Activated CD8-positive, alpha-beta memory T cell treated with anti-CD3 and anti-CD28 coated beads for 36 hours (primary cell): ENCODE results near the gene ACAD9. TPM values are rescaled to one million over a fixed set of nuclear protein-coding genes. Genes with fewer than 3 reads are reported as not detected.

Experiments
- CTCF ChIA-PET: fragments of 350-600 bp; sonication (Branson Sonifier 250); formaldehyde crosslinking; loops from one replicate; lab custom pipeline; 2021; ENCODE audit warnings: antibody characterized with exemption; lab: Charles Lee
- POLR2A ChIA-PET: fragments of 350-600 bp; sonication (Branson Sonifier 250); formaldehyde crosslinking; loops from one replicate; lab custom pipeline; 2021; ENCODE audit warnings: antibody characterized with exemption; lab: Charles Lee
- total RNA-seq, 2 experiments: library from RNA; stranded (reverse); gene quantifications; one replicate each; pipeline ENCODE4 v1.2.3, GENCODE V29; 2021

ACAD9 gene
- total RNA-seq, 2 experiments from 2014 or later: 47.4 to 56.1 TPM

- CTCF ChIA-PET: interaction anchor here (1.0 to 2.1 kb wide), 3 partner anchors 9 to 85 kb away, joined by 3 to 9 read pairs (median 3); no protein-coding TSS in a partner anchor
- POLR2A ChIA-PET: interaction anchor here (1.5 to 2.2 kb wide), 2 partner anchors 230 to 436 kb away, joined by 5 to 6 read pairs; partner anchors contain the start of gene RPN1
Measured at GRCh38 chr3:128879991-128880390, 571 bp downstream of the ACAD9 start.

GRCh38 chr3:128880455-128880854, 1.0 kb downstream of the ACAD9 start:
- ChIA-PET POLR2A (interaction anchor here (0.7 to 2.2 kb wide), 2 partner anchors 248 to 436 kb away, joined by 3 to 6 read pairs; a partner anchor contains a TSS), CTCF (interaction anchor here (1.0 kb wide), 1 partner anchor 71 kb away, joined by 3 read pairs; no protein-coding TSS in a partner anchor)

- POLR2A ChIA-PET: no interaction called here
Measured at GRCh38 chr3:128881576-128881975, 2.2 kb downstream of the ACAD9 start.

GRCh38 chr3:128882719-128883118, 3.3 kb downstream of the ACAD9 start:
- ChIA-PET POLR2A (no interaction called here), CTCF (no interaction called here)

More at GRCh38 chr3:128881576-128881975, 2.2 kb downstream of the ACAD9 start:
- CTCF ChIA-PET: no interaction called here

GRCh38 chr3:128884992-128885391, 5.6 kb downstream of the ACAD9 start:
- ChIA-PET CTCF (no interaction called here), POLR2A (no interaction called here)

GRCh38 chr3:128889139-128889894, 9.9 kb downstream of the ACAD9 start:
- POLR2A ChIA-PET: no interaction called here
- CTCF ChIA-PET: interaction anchor here (0.6 kb wide), 1 partner anchor 192 kb away, joined by 3 read pairs; no protein-coding TSS in a partner anchor

GRCh38 chr3:128895843-128896697, 16.6 kb downstream of the ACAD9 start:
- POLR2A ChIA-PET: no interaction called here

GRCh38 chr3:128902426-128902825, 23.0 kb downstream of the ACAD9 start:
- CTCF ChIA-PET: no interaction called here
- POLR2A ChIA-PET: no interaction called here

More at GRCh38 chr3:128895843-128896697, 16.6 kb downstream of the ACAD9 start:
- CTCF ChIA-PET: no interaction called here

GRCh38 chr3:128903501-128903900, 24.1 kb downstream of the ACAD9 start:
- POLR2A ChIA-PET: no interaction called here
- CTCF ChIA-PET: no interaction called here

GRCh38 chr3:128906031-128906803, 26.8 kb downstream of the ACAD9 start:
- CTCF ChIA-PET: no interaction called here
- POLR2A ChIA-PET: no interaction called here

GRCh38 chr3:128906804-128907525, 27.5 kb downstream of the ACAD9 start:
- CTCF ChIA-PET: no interaction called here
- POLR2A ChIA-PET: interaction anchor here (0.5 kb wide), 1 partner anchor 232 kb away, joined by 3 read pairs; no protein-coding TSS in a partner anchor

- ChIA-PET POLR2A (interaction anchor here (0.5 kb wide), 1 partner anchor 231 kb away, joined by 3 read pairs; no protein-coding TSS in a partner anchor), CTCF (interaction anchor here (1.0 kb wide), 1 partner anchor 62 kb away, joined by 3 read pairs; no protein-coding TSS in a partner anchor)
Measured at GRCh38 chr3:128907706-128908445, 28.5 kb downstream of the ACAD9 start.

GRCh38 chr3:128908951-128909350, 29.5 kb downstream of the ACAD9 start:
- ChIA-PET CTCF (no interaction called here), POLR2A (no interaction called here)

- ChIA-PET POLR2A (no interaction called here), CTCF (no interaction called here)
Measured at GRCh38 chr3:128910006-128910405, 30.6 kb downstream of the ACAD9 start.

- CTCF ChIA-PET: no interaction called here
- POLR2A ChIA-PET: no interaction called here
Measured at GRCh38 chr3:128911911-128912310, 32.5 kb downstream of the ACAD9 start.

- CTCF ChIA-PET: no interaction called here
- POLR2A ChIA-PET: no interaction called here
Measured at GRCh38 chr3:128914966-128915645, 35.7 kb downstream of the ACAD9 start.

- ChIA-PET POLR2A (no interaction called here), CTCF (no interaction called here)
Measured at GRCh38 chr3:128917291-128917690, 37.9 kb downstream of the ACAD9 start.
